Anterior cingulate cortex (tissue), 58 donors: ENCODE data around the gene DOHH.
"Not testable (repeated sequence)": the region's sequence is repeated elsewhere in the genome, so short reads cannot be mapped to it uniquely, and the experiment has no call there.

ENCODE experiments used
- DNase-seq, 58 donors: peaks; one replicate each; lab custom pipeline; 2025; lab: John Stamatoyannopoulos, UW

Gene DOHH

GRCh38 chr19:3450796-3451411, 49.6 kb downstream of the DOHH start:
- peak in 12 of 58 donors; percentile 6 to 77 (median 32) for DNase-seq

GRCh38 chr19:3448616-3449334, 51.7 kb downstream of the DOHH start:
- DNase-seq = no peak

- not testable (repeated sequence) for DNase-seq
Measured at GRCh38 chr19:3446657-3447056, 53.8 kb downstream of the DOHH start.

GRCh38 chr19:3444695-3445234, 55.7 kb downstream of the DOHH start:
- DNase-seq = no peak

- peak in 26 of 58 donors; percentile 5 to 87 (median 30) for DNase-seq
Measured at GRCh38 chr19:3443840-3444694, 56.4 kb downstream of the DOHH start.

- no peak for DNase-seq
Measured at GRCh38 chr19:3442487-3443071, 57.9 kb downstream of the DOHH start.

GRCh38 chr19:3441986-3442329, 58.5 kb downstream of the DOHH start:
- no peak for DNase-seq

- DNase-seq = no peak
Measured at GRCh38 chr19:3441089-3441985, 59.1 kb downstream of the DOHH start.
